ENCODE measurements around the gene OR52K1. TPM values are rescaled to one million over a fixed set of nuclear protein-coding genes. Genes with fewer than 3 reads are reported as not detected.

OR52K1 gene
- polyA plus RNA-seq, 1 of the 3 experiments (the other 2 are of a cell fraction), result not detected

- no peak for TF ChIP-seq POLR2AphosphoS5 (IDR thresholded peaks at IDR 0.05; ENCODE audit: low read depth, low read length)
- TF ChIP-seq REST (IDR thresholded peaks at IDR 0.05; ENCODE audit: low read depth, low read length), result no peak
- TF ChIP-seq ZBTB33 (IDR thresholded peaks at IDR 0.05; ENCODE audit: borderline replicate concordance, low read depth), result no peak
- TF ChIP-seq FOSL2 (IDR thresholded peaks at IDR 0.05; ENCODE audit: borderline replicate concordance, low read depth), result no peak
- TF ChIP-seq RAD21 (IDR thresholded peaks at IDR 0.05; ENCODE audit: low read length), result no peak
- no peak for TF ChIP-seq EP300 (IDR thresholded peaks at IDR 0.05; ENCODE audit: borderline replicate concordance in 1 of 2, low read depth in 1 of 2, low read length in 1 of 2)
- TF ChIP-seq MXI1 (IDR thresholded peaks at IDR 0.05; ENCODE audit: low read depth, low read length), result no peak
- no peak for TF ChIP-seq GATA2 (CRISPR knock-in tag; IDR thresholded peaks at IDR 0.05)
- no peak for TF ChIP-seq MAX (IDR thresholded peaks at IDR 0.05; ENCODE audit: low read depth)
- no peak for TF ChIP-seq NRF1 (IDR thresholded peaks at IDR 0.05; ENCODE audit: low read depth, low read length)
- no peak for TF ChIP-seq RCOR1 (IDR thresholded peaks at IDR 0.05; ENCODE audit: low read length)
- no peak for TF ChIP-seq GABPA (IDR thresholded peaks at IDR 0.05; ENCODE audit: low read depth)
- TF ChIP-seq RFX5 (IDR thresholded peaks at IDR 0.05; ENCODE audit: low read length), result no peak
- TF ChIP-seq IRF3 (IDR thresholded peaks at IDR 0.05; ENCODE audit: low read depth, low read length), result no peak
- TF ChIP-seq CHD2 (IDR thresholded peaks at IDR 0.05; ENCODE audit: low read length, partially characterized antibody), result no peak
- H2AFZ ChIP-seq (ENCODE audit: low read depth), result no peak overlapping the region
- no peak for DNase-seq
- peaks cover 5% of the 10 kb centered on the region; the same call in 1 of the 2 replicates for H3K27me3 ChIP-seq (ENCODE audit: insufficient read depth)
- no peaks in the 10 kb centered on the region for H3K36me3 ChIP-seq (replicated peaks in 1 of 2; ENCODE audit: control insufficient read depth in 1 of 2, insufficient read depth in 2 of 2, low read length in 1 of 2)
- WGBS (ENCODE audit: low lambda C conversion rate), result 0% methylated on average over 1 of the region's 1 CpG
- no peak overlapping the region for H3K9ac ChIP-seq
- no peaks in the 10 kb centered on the region for H3K79me2 ChIP-seq (ENCODE audit: insufficient read depth)
- H3F3A ChIP-seq (replicated peaks; ENCODE audit: insufficient read depth), result no peaks in the 10 kb centered on the region
- H3K9me2 ChIP-seq, result no peaks in the 10 kb centered on the region
- ChIA-PET POLR2A (no interaction called here), CTCF (interaction anchor here (1.1 to 5.5 kb wide), 4 partner anchors 10 to 354 kb away, joined by 3 to 63 read pairs (median 6); no protein-coding TSS in a partner anchor)
- H3K27ac ChIP-seq (ENCODE audit: low read depth in 2 of 2, low read length in 1 of 2), result no peak overlapping the region
- H3K4me2 ChIP-seq, result no peak overlapping the region
- no peak overlapping the region for H3K4me3 ChIP-seq (ENCODE audit: low read depth in 2 of 2, low read length in 1 of 2)
- no peaks in the 10 kb centered on the region for H3K4me1 ChIP-seq (ENCODE audit: control insufficient read depth in 1 of 2, insufficient read depth in 2 of 2, low read depth in 1 of 2, low read length in 1 of 2)
- no peaks in the 10 kb centered on the region for H3K9me3 ChIP-seq
- no peaks in the 10 kb centered on the region for H4K20me1 ChIP-seq (ENCODE audit: insufficient read depth)
These were observed 58.6 kb downstream of the OR52K1 start for GRCh38 chr11:4541071-4541470.

Other genes with a start within 250 kb of the OR52K1 start
- gene OR52B4, start 114.3 kb upstream of the OR52K1 start, polyA plus RNA-seq (2012; rRNA removed), result not detected in 2 replicates
- gene TRIM21, start 88.9 kb upstream of the OR52K1 start, polyA plus RNA-seq (2012; rRNA removed), result 11.0 and 12.5 TPM in 2 replicates
- not detected in 2 replicates for gene OR52K2, start 33.4 kb upstream of the OR52K1 start, polyA plus RNA-seq (2012; rRNA removed)
- not detected in 2 replicates for gene OR52M1, start 62.5 kb downstream of the OR52K1 start, polyA plus RNA-seq (2012; rRNA removed)
- not detected in 2 replicates for gene OR52I2, start 99.1 kb downstream of the OR52K1 start, polyA plus RNA-seq (2012; rRNA removed)
- not detected in 2 replicates for gene OR52I1, start 111.4 kb downstream of the OR52K1 start, polyA plus RNA-seq (2012; rRNA removed)
- 4.9 and 6.1 TPM in 2 replicates for gene TRIM68, start 125.6 kb downstream of the OR52K1 start, polyA plus RNA-seq (2012; rRNA removed)
- not detected in 2 replicates for gene OR51D1, start 154.8 kb downstream of the OR52K1 start, polyA plus RNA-seq (2012; rRNA removed)
- gene OR51E1, start 161.3 kb downstream of the OR52K1 start, polyA plus RNA-seq (2012; rRNA removed), result not detected in 2 replicates
- gene OR51E2, start 215.2 kb downstream of the OR52K1 start, polyA plus RNA-seq (2012; rRNA removed), result 0.03 TPM in 1 of 2 replicates, not detected in the other
- gene MMP26, start 222.1 kb downstream of the OR52K1 start, polyA plus RNA-seq (2012; rRNA removed), result not detected in 2 replicates